ENCODE data around the gene ARHGEF38.

Gene ARHGEF38

DNA sequence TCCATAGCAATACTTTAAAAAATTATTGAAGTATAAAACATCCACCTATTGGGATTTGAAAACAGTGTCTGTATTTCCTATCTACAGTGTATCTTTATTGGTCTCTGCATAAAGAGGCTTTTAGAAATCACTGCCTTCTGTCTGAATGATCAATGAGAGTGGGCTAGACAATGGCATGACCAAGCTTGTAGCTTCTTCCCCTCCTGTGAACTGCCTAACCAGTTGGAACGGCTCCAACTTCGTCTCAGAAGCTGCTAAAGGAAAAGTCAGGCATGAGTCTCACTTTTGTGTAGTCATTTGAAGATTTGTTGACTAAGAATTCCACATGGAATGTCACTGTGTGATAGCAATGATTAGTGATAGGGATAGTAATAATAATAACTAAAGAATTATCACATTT, 91.8 kb downstream of the ARHGEF38 start:
- Histone ChIP-seq H3K79me2 (ENCODE audit: control insufficient read depth, low read length) (no peaks in the 10 kb centered on the region), H3K9me3 (ENCODE audit: control insufficient read depth, insufficient read depth, low read length) (no peaks in the 10 kb centered on the region), H3K4me2 (ENCODE audit: low read length) (no peak overlapping the region), H3F3A (ENCODE audit: control insufficient read depth, insufficient read depth) (no peaks in the 10 kb centered on the region), H3K9me2 (replicated peaks; ENCODE audit: control insufficient read depth, low read length) (no peaks in the 10 kb centered on the region), H4K20me1 (ENCODE audit: control insufficient read depth, insufficient read depth, low read depth, low read length) (no peaks in the 10 kb centered on the region), H3K27me3 (ENCODE audit: control insufficient read depth, low read length) (no peaks in the 10 kb centered on the region), H3K4me3 (ENCODE audit: low read length) (no peak overlapping the region), H3K27ac (ENCODE audit: low read depth, low read length) (no peak overlapping the region), H3K4me1 (ENCODE audit: control insufficient read depth, low read length) (peaks cover 3% of the 10 kb centered on the region; the same call in 1 of the 2 replicates), H3K36me3 (ENCODE audit: control insufficient read depth, low read length) (no peaks in the 10 kb centered on the region)
- no peak for TF ChIP-seq EZH2phosphoT487 (IDR thresholded peaks at IDR 0.05; ENCODE audit: borderline replicate concordance, low read length)
- no peak for TF ChIP-seq CTCF (IDR thresholded peaks at IDR 0.05; ENCODE audit: low read depth, low read length, poor library complexity, severe bottlenecking)

GRCh38 chr4:105645440-105645839, 93.0 kb downstream of the ARHGEF38 start:
- no peak overlapping the region for H3K4me2 ChIP-seq (ENCODE audit: low read length)
- H3K36me3 ChIP-seq (ENCODE audit: control insufficient read depth, low read length) = no peaks in the 10 kb centered on the region
- H3K9me3 ChIP-seq (ENCODE audit: control insufficient read depth, insufficient read depth, low read length) = no peaks in the 10 kb centered on the region
- H4K20me1 ChIP-seq (ENCODE audit: control insufficient read depth, insufficient read depth, low read depth, low read length) = no peaks in the 10 kb centered on the region
- no peaks in the 10 kb centered on the region for H3F3A ChIP-seq (ENCODE audit: control insufficient read depth, insufficient read depth)
- no peak for TF ChIP-seq EZH2phosphoT487 (IDR thresholded peaks at IDR 0.05; ENCODE audit: borderline replicate concordance, low read length)
- TF ChIP-seq CTCF (IDR thresholded peaks at IDR 0.05; ENCODE audit: low read depth, low read length, poor library complexity, severe bottlenecking) = no peak
- no peak overlapping the region for H3K27ac ChIP-seq (ENCODE audit: low read depth, low read length)
- H3K9me2 ChIP-seq (replicated peaks; ENCODE audit: control insufficient read depth, low read length) = no peaks in the 10 kb centered on the region
- H3K79me2 ChIP-seq (ENCODE audit: control insufficient read depth, low read length) = no peaks in the 10 kb centered on the region
- peaks cover 3% of the 10 kb centered on the region; the same call in 1 of the 2 replicates for H3K4me1 ChIP-seq (ENCODE audit: control insufficient read depth, low read length)
- no peak overlapping the region for H3K4me3 ChIP-seq (ENCODE audit: low read length)
- H3K27me3 ChIP-seq (ENCODE audit: control insufficient read depth, low read length) = no peaks in the 10 kb centered on the region

DNA sequence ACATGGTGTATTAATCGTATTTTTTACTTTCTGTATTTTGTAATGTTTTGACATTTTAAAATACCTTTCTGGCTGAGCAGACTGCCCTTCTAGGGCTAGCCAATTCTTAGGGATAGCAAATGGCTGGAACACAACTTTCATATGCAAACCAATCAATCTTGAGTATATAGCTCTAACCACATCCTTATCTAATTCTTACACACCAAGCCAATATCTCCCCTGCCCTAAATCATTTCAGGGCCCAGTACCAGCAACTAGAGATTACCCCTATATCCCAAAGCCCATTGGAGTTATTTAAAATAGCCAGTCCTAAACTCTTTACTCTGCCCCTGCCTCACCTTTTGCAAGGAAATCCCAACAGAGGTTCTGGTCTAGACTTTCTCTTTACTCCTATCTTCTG, 97.8 kb downstream of the ARHGEF38 start:
- Histone ChIP-seq H3K9me2 (replicated peaks; ENCODE audit: control insufficient read depth, low read length) (no peaks in the 10 kb centered on the region), H3K4me3 (ENCODE audit: low read length) (no peak overlapping the region), H3K27ac (ENCODE audit: low read depth, low read length) (no peak overlapping the region), H3K79me2 (ENCODE audit: control insufficient read depth, low read length) (no peaks in the 10 kb centered on the region), H3K36me3 (ENCODE audit: control insufficient read depth, low read length) (no peaks in the 10 kb centered on the region), H3K9me3 (ENCODE audit: control insufficient read depth, insufficient read depth, low read length) (no peaks in the 10 kb centered on the region), H4K20me1 (ENCODE audit: control insufficient read depth, insufficient read depth, low read depth, low read length) (no peaks in the 10 kb centered on the region), H3F3A (ENCODE audit: control insufficient read depth, insufficient read depth) (no peaks in the 10 kb centered on the region), H3K27me3 (ENCODE audit: control insufficient read depth, low read length) (no peaks in the 10 kb centered on the region), H3K4me2 (ENCODE audit: low read length) (no peak overlapping the region), H3K4me1 (ENCODE audit: control insufficient read depth, low read length) (no peaks in the 10 kb centered on the region)
- TF ChIP-seq CTCF (IDR thresholded peaks at IDR 0.05; ENCODE audit: low read depth, low read length, poor library complexity, severe bottlenecking) (no peak), EZH2phosphoT487 (IDR thresholded peaks at IDR 0.05; ENCODE audit: borderline replicate concordance, low read length) (no peak)

- Histone ChIP-seq H3K4me3 (ENCODE audit: low read length) (no peak overlapping the region), H3K27ac (ENCODE audit: low read depth, low read length) (no peak overlapping the region), H3K4me1 (ENCODE audit: control insufficient read depth, low read length) (no peaks in the 10 kb centered on the region), H3K9me2 (replicated peaks; ENCODE audit: control insufficient read depth, low read length) (no peaks in the 10 kb centered on the region), H4K20me1 (ENCODE audit: control insufficient read depth, insufficient read depth, low read depth, low read length) (no peaks in the 10 kb centered on the region), H3K79me2 (ENCODE audit: control insufficient read depth, low read length) (no peaks in the 10 kb centered on the region), H3K36me3 (ENCODE audit: control insufficient read depth, low read length) (no peaks in the 10 kb centered on the region), H3F3A (ENCODE audit: control insufficient read depth, insufficient read depth) (no peaks in the 10 kb centered on the region), H3K27me3 (ENCODE audit: control insufficient read depth, low read length) (no peaks in the 10 kb centered on the region), H3K4me2 (ENCODE audit: low read length) (no peak overlapping the region), H3K9me3 (ENCODE audit: control insufficient read depth, insufficient read depth, low read length) (no peaks in the 10 kb centered on the region)
- no peak for TF ChIP-seq EZH2phosphoT487 (IDR thresholded peaks at IDR 0.05; ENCODE audit: borderline replicate concordance, low read length)
- TF ChIP-seq CTCF (IDR thresholded peaks at IDR 0.05; ENCODE audit: low read depth, low read length, poor library complexity, severe bottlenecking) = no peak
Measured at GRCh38 chr4:105651884-105652283, 99.5 kb downstream of the ARHGEF38 start.

Measured in DOHH2 (cell line).